ENCODE data around the gene GEMIN4. TPM values are rescaled to one million over a fixed set of nuclear protein-coding genes. Genes with fewer than 3 reads are reported as not detected.

The GEMIN4 gene
- total RNA-seq, 1 donor from 2014 or later, result 15.6 TPM

GRCh38 chr17:746181-746580 lies 5.9 kb downstream of the GEMIN4 start:
- peaks cover 44% of the 10 kb centered on the region for H4K20me1 ChIP-seq (ENCODE audit: low read depth)
- H3K4me3 ChIP-seq, result no peak overlapping the region
- Mint-ChIP-seq H3K4me1 (peaks cover 11% of the 10 kb centered on the region), H3K4me3 (no peak overlapping the region), H3K9me3 (peaks cover 24% of the 10 kb centered on the region), H3K36me3 (peaks cover 72% of the 10 kb centered on the region), H3K27me3 (ENCODE audit: insufficient read depth, low read depth) (peaks cover 5% of the 10 kb centered on the region), H3K27ac (no peak overlapping the region)
- TF ChIP-seq CTCF (IDR thresholded peaks at IDR 0.05) (no peak), EZH2phosphoT487 (IDR thresholded peaks at IDR 0.05) (no peak), EZH2 (IDR thresholded peaks at IDR 0.05) (no peak)
- no peak overlapping the region for H3K4me2 ChIP-seq
- no peak for DNase-seq (ENCODE audit: low spot score)
- no peaks in the 10 kb centered on the region for H3K9me3 ChIP-seq (ENCODE audit: low read depth)
- H3K9ac ChIP-seq, result no peak overlapping the region
- H3K27me3 ChIP-seq, result no peaks in the 10 kb centered on the region
- no peak overlapping the region for H3K27ac ChIP-seq
- H3K79me2 ChIP-seq (ENCODE audit: low read depth), result peaks cover 76% of the 10 kb centered on the region
- peaks cover 8% of the 10 kb centered on the region for H3K4me1 ChIP-seq
- H3K36me3 ChIP-seq, result peaks cover 6% of the 10 kb centered on the region
- no peak overlapping the region for H2AFZ ChIP-seq (replicated peaks)
- H3F3A ChIP-seq (ENCODE audit: low read depth), result no peaks in the 10 kb centered on the region

GRCh38 chr17:745406-745805 lies 6.7 kb downstream of the GEMIN4 start:
- Mint-ChIP-seq H3K27ac (no peak overlapping the region), H3K36me3 (peaks cover 70% of the 10 kb centered on the region), H3K9me3 (peaks cover 19% of the 10 kb centered on the region), H3K4me1 (peaks cover 5% of the 10 kb centered on the region), H3K27me3 (ENCODE audit: insufficient read depth, low read depth) (peaks cover 5% of the 10 kb centered on the region), H3K4me3 (no peak overlapping the region)
- no peak overlapping the region for H3K4me2 ChIP-seq
- H3K27me3 ChIP-seq, result no peaks in the 10 kb centered on the region
- peaks cover 6% of the 10 kb centered on the region for H3K36me3 ChIP-seq
- no peak overlapping the region for H3K9ac ChIP-seq
- TF ChIP-seq EZH2 (IDR thresholded peaks at IDR 0.05), result no peak
- no peak for TF ChIP-seq CTCF (IDR thresholded peaks at IDR 0.05)
- H3K4me3 ChIP-seq, result no peak overlapping the region
- no peaks in the 10 kb centered on the region for H3F3A ChIP-seq (ENCODE audit: low read depth)
- H3K9me3 ChIP-seq (ENCODE audit: low read depth), result no peaks in the 10 kb centered on the region
- H3K27ac ChIP-seq, result no peak overlapping the region
- H3K4me1 ChIP-seq, result peaks cover under 1% of the 10 kb centered on the region
- H2AFZ ChIP-seq (replicated peaks), result no peak overlapping the region
- peaks cover 41% of the 10 kb centered on the region for H4K20me1 ChIP-seq (ENCODE audit: low read depth)
- DNase-seq (ENCODE audit: low spot score), result no peak
- H3K79me2 ChIP-seq (ENCODE audit: low read depth), result peaks cover 68% of the 10 kb centered on the region

- Histone ChIP-seq H3K4me3 (no peak overlapping the region), H3K79me2 (ENCODE audit: low read depth) (peaks cover 63% of the 10 kb centered on the region), H2AFZ (replicated peaks) (no peak overlapping the region), H3K27ac (no peak overlapping the region), H3F3A (ENCODE audit: low read depth) (no peaks in the 10 kb centered on the region), H4K20me1 (ENCODE audit: low read depth) (peaks cover 41% of the 10 kb centered on the region), H3K27me3 (no peaks in the 10 kb centered on the region), H3K9ac (no peak overlapping the region), H3K4me2 (no peak overlapping the region), H3K9me3 (ENCODE audit: low read depth) (no peaks in the 10 kb centered on the region), H3K4me1 (no peaks in the 10 kb centered on the region), H3K36me3 (peaks cover 6% of the 10 kb centered on the region)
- H3K27ac Mint-ChIP-seq, result no peak overlapping the region
- no peak overlapping the region for H3K4me3 Mint-ChIP-seq
- peaks cover 15% of the 10 kb centered on the region for H3K9me3 Mint-ChIP-seq
- H3K36me3 Mint-ChIP-seq, result peaks cover 70% of the 10 kb centered on the region
- TF ChIP-seq CTCF (IDR thresholded peaks at IDR 0.05) (no peak), EZH2phosphoT487 (IDR thresholded peaks at IDR 0.05) (no peak), EZH2 (IDR thresholded peaks at IDR 0.05) (no peak)
- peaks cover 5% of the 10 kb centered on the region for H3K27me3 Mint-ChIP-seq (ENCODE audit: insufficient read depth, low read depth)
- no peak for DNase-seq (ENCODE audit: low spot score)
- peaks cover 4% of the 10 kb centered on the region for H3K4me1 Mint-ChIP-seq
Observed at GRCh38 chr17:744937-745336, 7.1 kb downstream of the GEMIN4 start.

All from neural progenitor cell (in vitro differentiated cells).